ENCODE measurements around the gene SLC2A5. TPM values are rescaled to one million over a fixed set of nuclear protein-coding genes. Genes with fewer than 3 reads are reported as not detected.

Gene SLC2A5
- total RNA-seq, 1 donor from 2014 or later, result 0.79 TPM

GRCh38 chr1:9111957-9112356 lies 42.5 kb upstream of the SLC2A5 start:
- H3K79me2 ChIP-seq (ENCODE audit: insufficient read depth, low read length), result no peaks in the 10 kb centered on the region
- no peaks in the 10 kb centered on the region for H3K9me3 ChIP-seq (ENCODE audit: insufficient read depth, low read depth, low read length)
- Mint-ChIP-seq H3K9me3 (ENCODE audit: unreplicated experiment) (peaks cover 2% of the 10 kb centered on the region), H3K4me1 (ENCODE audit: low read depth, unreplicated experiment) (peaks cover 4% of the 10 kb centered on the region), H3K27me3 (ENCODE audit: low read depth, unreplicated experiment) (peaks cover 2% of the 10 kb centered on the region), H3K27ac (ENCODE audit: unreplicated experiment) (no peak overlapping the region), H3K36me3 (ENCODE audit: low read depth, unreplicated experiment) (peaks cover 3% of the 10 kb centered on the region), H3K4me3 (ENCODE audit: unreplicated experiment) (no peak overlapping the region)
- no peak overlapping the region for H3K4me3 ChIP-seq (ENCODE audit: insufficient read depth, low read depth, low read length)
- H4K20me1 ChIP-seq (ENCODE audit: insufficient read depth, low read length), result peaks cover 4% of the 10 kb centered on the region
- H3K9ac ChIP-seq (ENCODE audit: low read length), result no peak overlapping the region
- TF ChIP-seq EZH2 (IDR thresholded peaks at IDR 0.05; ENCODE audit: insufficient read depth, low read length) (no peak), CTCF (IDR thresholded peaks at IDR 0.05; ENCODE audit: insufficient read depth, low read depth, low read length) (no peak)
- DNase-seq (ENCODE audit: low read depth), result no peak
- H2AFZ ChIP-seq (ENCODE audit: low read depth, low read length), result no peak overlapping the region
- no peak for FAIRE-seq
- H3K27ac ChIP-seq (ENCODE audit: low read depth, low read length), result no peak overlapping the region
- no peaks in the 10 kb centered on the region for H3K36me3 ChIP-seq (ENCODE audit: insufficient read depth, low read length)
- H3K4me1 ChIP-seq (ENCODE audit: insufficient read depth, low read length), result no peaks in the 10 kb centered on the region
- no peak overlapping the region for H3K4me2 ChIP-seq (ENCODE audit: low read length)
- no peaks in the 10 kb centered on the region for H3K27me3 ChIP-seq (ENCODE audit: insufficient read depth, low read length)

- H3K36me3 Mint-ChIP-seq (ENCODE audit: low read depth, unreplicated experiment), result peaks cover 3% of the 10 kb centered on the region
- Histone ChIP-seq H3K4me1 (ENCODE audit: insufficient read depth, low read length) (no peaks in the 10 kb centered on the region), H3K9ac (ENCODE audit: low read length) (no peak overlapping the region), H2AFZ (ENCODE audit: low read depth, low read length) (no peak overlapping the region), H3K27me3 (ENCODE audit: insufficient read depth, low read length) (no peaks in the 10 kb centered on the region), H3K9me3 (ENCODE audit: insufficient read depth, low read depth, low read length) (no peaks in the 10 kb centered on the region), H3K4me2 (ENCODE audit: low read length) (no peak overlapping the region), H3K27ac (ENCODE audit: low read depth, low read length) (no peak overlapping the region), H3K79me2 (ENCODE audit: insufficient read depth, low read length) (no peaks in the 10 kb centered on the region), H3K4me3 (ENCODE audit: insufficient read depth, low read depth, low read length) (no peak overlapping the region), H3K36me3 (ENCODE audit: insufficient read depth, low read length) (no peaks in the 10 kb centered on the region), H4K20me1 (ENCODE audit: insufficient read depth, low read length) (peaks cover 4% of the 10 kb centered on the region)
- H3K4me3 Mint-ChIP-seq (ENCODE audit: unreplicated experiment), result no peak overlapping the region
- TF ChIP-seq CTCF (IDR thresholded peaks at IDR 0.05; ENCODE audit: insufficient read depth, low read depth, low read length) (no peak), EZH2 (IDR thresholded peaks at IDR 0.05; ENCODE audit: insufficient read depth, low read length) (no peak)
- H3K27ac Mint-ChIP-seq (ENCODE audit: unreplicated experiment), result no peak overlapping the region
- H3K9me3 Mint-ChIP-seq (ENCODE audit: unreplicated experiment), result peaks cover 2% of the 10 kb centered on the region
- peaks cover 5% of the 10 kb centered on the region for H3K27me3 Mint-ChIP-seq (ENCODE audit: low read depth, unreplicated experiment)
- FAIRE-seq (no peak), DNase-seq (ENCODE audit: low read depth) (no peak)
- H3K4me1 Mint-ChIP-seq (ENCODE audit: low read depth, unreplicated experiment), result peaks cover 4% of the 10 kb centered on the region
Observed at GRCh38 chr1:9111357-9111691, 41.9 kb upstream of the SLC2A5 start.

- H3K4me3 Mint-ChIP-seq (ENCODE audit: unreplicated experiment), result no peak overlapping the region
- Histone ChIP-seq H3K4me2 (ENCODE audit: low read length) (no peak overlapping the region), H3K79me2 (ENCODE audit: insufficient read depth, low read length) (no peaks in the 10 kb centered on the region), H4K20me1 (ENCODE audit: insufficient read depth, low read length) (peaks cover 4% of the 10 kb centered on the region), H3K4me3 (ENCODE audit: insufficient read depth, low read depth, low read length) (no peak overlapping the region), H3K27me3 (ENCODE audit: insufficient read depth, low read length) (no peaks in the 10 kb centered on the region), H3K9ac (ENCODE audit: low read length) (no peak overlapping the region), H3K36me3 (ENCODE audit: insufficient read depth, low read length) (no peaks in the 10 kb centered on the region), H2AFZ (ENCODE audit: low read depth, low read length) (no peak overlapping the region), H3K9me3 (ENCODE audit: insufficient read depth, low read depth, low read length) (no peaks in the 10 kb centered on the region), H3K27ac (ENCODE audit: low read depth, low read length) (no peak overlapping the region), H3K4me1 (ENCODE audit: insufficient read depth, low read length) (no peaks in the 10 kb centered on the region)
- DNase-seq (ENCODE audit: low read depth) (peak; percentile 77), FAIRE-seq (no peak)
- peaks cover 5% of the 10 kb centered on the region for H3K36me3 Mint-ChIP-seq (ENCODE audit: low read depth, unreplicated experiment)
- peaks cover 2% of the 10 kb centered on the region for H3K9me3 Mint-ChIP-seq (ENCODE audit: unreplicated experiment)
- no peak overlapping the region for H3K27ac Mint-ChIP-seq (ENCODE audit: unreplicated experiment)
- peak; percentile 87 for TF ChIP-seq CTCF (IDR thresholded peaks at IDR 0.05; ENCODE audit: insufficient read depth, low read depth, low read length)
- TF ChIP-seq EZH2 (IDR thresholded peaks at IDR 0.05; ENCODE audit: insufficient read depth, low read length), result no peak
- H3K27me3 Mint-ChIP-seq (ENCODE audit: low read depth, unreplicated experiment), result peaks cover 10% of the 10 kb centered on the region
- peaks cover 4% of the 10 kb centered on the region for H3K4me1 Mint-ChIP-seq (ENCODE audit: low read depth, unreplicated experiment)
Observed at GRCh38 chr1:9110669-9111356, 41.4 kb upstream of the SLC2A5 start.
